ENCODE results near the gene CEP68.

DNA sequence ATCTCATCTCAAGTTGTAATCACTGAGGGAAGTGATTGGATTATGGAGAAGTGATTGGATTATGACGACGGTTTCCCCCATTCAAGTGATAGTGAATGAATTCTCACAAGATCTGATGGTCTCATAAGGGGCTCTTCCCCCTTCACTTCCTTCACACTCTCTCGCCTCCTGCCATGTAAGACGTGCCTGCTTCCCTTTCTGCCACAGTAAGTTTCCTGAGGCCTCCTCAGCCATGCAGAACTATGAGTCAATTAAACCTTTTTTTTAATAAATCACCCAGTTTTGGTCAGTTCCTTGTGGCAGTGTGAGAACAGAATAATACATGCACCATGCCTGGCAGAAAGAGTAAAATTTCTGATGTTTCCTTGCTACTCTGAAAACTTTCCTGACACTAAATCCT is 36.6 kb downstream of the CEP68 start:
- TF ChIP-seq, protein P1, sequence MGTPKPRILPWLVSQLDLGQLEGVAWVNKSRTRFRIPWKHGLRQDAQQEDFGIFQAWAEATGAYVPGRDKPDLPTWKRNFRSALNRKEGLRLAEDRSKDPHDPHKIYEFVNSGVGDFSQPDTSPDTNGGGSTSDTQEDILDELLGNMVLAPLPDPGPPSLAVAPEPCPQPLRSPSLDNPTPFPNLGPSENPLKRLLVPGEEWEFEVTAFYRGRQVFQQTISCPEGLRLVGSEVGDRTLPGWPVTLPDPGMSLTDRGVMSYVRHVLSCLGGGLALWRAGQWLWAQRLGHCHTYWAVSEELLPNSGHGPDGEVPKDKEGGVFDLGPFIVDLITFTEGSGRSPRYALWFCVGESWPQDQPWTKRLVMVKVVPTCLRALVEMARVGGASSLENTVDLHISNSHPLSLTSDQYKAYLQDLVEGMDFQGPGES (IDR thresholded peaks at IDR 0.05; ENCODE audit: low read depth, low read length), result no peak
- TF ChIP-seq FOXM1 (IDR thresholded peaks at IDR 0.05; ENCODE audit: low read depth) (no peak), FOSL2 (IDR thresholded peaks at IDR 0.05; ENCODE audit: borderline replicate concordance, low read depth) (no peak), FOXJ3 (CRISPR knock-in tag; IDR thresholded peaks at IDR 0.05) (no peak), POLR2AphosphoS5 (IDR thresholded peaks at IDR 0.05; ENCODE audit: low read depth, low read length) (no peak), TAF1 (IDR thresholded peaks at IDR 0.05; ENCODE audit: borderline replicate concordance, low read depth, low read length) (no peak), GATA2 (CRISPR knock-in tag; IDR thresholded peaks at IDR 0.05) (no peak)
- TF ChIP-seq, protein P2, sequence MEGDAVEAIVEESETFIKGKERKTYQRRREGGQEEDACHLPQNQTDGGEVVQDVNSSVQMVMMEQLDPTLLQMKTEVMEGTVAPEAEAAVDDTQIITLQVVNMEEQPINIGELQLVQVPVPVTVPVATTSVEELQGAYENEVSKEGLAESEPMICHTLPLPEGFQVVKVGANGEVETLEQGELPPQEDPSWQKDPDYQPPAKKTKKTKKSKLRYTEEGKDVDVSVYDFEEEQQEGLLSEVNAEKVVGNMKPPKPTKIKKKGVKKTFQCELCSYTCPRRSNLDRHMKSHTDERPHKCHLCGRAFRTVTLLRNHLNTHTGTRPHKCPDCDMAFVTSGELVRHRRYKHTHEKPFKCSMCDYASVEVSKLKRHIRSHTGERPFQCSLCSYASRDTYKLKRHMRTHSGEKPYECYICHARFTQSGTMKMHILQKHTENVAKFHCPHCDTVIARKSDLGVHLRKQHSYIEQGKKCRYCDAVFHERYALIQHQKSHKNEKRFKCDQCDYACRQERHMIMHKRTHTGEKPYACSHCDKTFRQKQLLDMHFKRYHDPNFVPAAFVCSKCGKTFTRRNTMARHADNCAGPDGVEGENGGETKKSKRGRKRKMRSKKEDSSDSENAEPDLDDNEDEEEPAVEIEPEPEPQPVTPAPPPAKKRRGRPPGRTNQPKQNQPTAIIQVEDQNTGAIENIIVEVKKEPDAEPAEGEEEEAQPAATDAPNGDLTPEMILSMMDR (IDR thresholded peaks at IDR 0.05), result no peak
- TF ChIP-seq, protein P3, sequence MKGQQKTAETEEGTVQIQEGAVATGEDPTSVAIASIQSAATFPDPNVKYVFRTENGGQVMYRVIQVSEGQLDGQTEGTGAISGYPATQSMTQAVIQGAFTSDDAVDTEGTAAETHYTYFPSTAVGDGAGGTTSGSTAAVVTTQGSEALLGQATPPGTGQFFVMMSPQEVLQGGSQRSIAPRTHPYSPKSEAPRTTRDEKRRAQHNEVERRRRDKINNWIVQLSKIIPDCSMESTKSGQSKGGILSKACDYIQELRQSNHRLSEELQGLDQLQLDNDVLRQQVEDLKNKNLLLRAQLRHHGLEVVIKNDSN (IDR thresholded peaks at IDR 0.05; ENCODE audit: borderline replicate concordance, low read depth), result no peak
